Measurements from ENCODE around the gene CYB561.

- TF ChIP-seq, protein P1, sequence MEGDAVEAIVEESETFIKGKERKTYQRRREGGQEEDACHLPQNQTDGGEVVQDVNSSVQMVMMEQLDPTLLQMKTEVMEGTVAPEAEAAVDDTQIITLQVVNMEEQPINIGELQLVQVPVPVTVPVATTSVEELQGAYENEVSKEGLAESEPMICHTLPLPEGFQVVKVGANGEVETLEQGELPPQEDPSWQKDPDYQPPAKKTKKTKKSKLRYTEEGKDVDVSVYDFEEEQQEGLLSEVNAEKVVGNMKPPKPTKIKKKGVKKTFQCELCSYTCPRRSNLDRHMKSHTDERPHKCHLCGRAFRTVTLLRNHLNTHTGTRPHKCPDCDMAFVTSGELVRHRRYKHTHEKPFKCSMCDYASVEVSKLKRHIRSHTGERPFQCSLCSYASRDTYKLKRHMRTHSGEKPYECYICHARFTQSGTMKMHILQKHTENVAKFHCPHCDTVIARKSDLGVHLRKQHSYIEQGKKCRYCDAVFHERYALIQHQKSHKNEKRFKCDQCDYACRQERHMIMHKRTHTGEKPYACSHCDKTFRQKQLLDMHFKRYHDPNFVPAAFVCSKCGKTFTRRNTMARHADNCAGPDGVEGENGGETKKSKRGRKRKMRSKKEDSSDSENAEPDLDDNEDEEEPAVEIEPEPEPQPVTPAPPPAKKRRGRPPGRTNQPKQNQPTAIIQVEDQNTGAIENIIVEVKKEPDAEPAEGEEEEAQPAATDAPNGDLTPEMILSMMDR (IDR thresholded peaks at IDR 0.05): no peak
- no peak for TF ChIP-seq POLR2A (IDR thresholded peaks at IDR 0.05)
These were observed 30.9 kb upstream of the CYB561 start, which contains the start of gene ACE for GRCh38 chr17:63476854-63477479.

All from tibial nerve (tissue), 3 donors.